Measurements from ENCODE around the gene IP6K2.
A peak's percentile ranks its signal among the peaks of the same experiment; 100 is the strongest.
"Not testable (repeated sequence)": the region's sequence is repeated elsewhere in the genome, so short reads cannot be mapped to it uniquely, and the experiment has no call there.

Gene IP6K2

DNA sequence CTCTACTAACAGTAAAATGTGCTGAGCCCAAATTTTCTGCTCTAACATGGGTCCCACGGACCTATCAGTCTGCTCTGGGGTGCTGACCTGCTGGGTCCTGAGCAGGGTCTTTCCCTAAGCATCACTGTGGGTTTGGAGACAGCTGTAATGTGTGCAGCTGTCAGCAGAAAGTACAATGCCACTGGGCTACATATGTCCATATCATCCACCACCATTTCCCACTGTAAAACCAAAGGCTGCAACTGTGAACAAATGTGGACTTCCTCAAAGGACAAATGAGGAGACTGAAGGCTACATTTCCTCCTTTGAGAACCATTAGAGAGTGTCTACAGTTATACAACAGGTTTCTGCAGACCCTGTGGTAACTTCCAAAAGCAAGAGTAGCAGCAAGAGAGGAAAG is 33.8 kb upstream of the IP6K2 start:
- no peak overlapping the region for H3K4me3 ChIP-seq (replicated peaks; ENCODE audit: low read depth, low read length)
- no peak for DNase-seq (ENCODE audit: low read depth)
- TF ChIP-seq, protein P1, sequence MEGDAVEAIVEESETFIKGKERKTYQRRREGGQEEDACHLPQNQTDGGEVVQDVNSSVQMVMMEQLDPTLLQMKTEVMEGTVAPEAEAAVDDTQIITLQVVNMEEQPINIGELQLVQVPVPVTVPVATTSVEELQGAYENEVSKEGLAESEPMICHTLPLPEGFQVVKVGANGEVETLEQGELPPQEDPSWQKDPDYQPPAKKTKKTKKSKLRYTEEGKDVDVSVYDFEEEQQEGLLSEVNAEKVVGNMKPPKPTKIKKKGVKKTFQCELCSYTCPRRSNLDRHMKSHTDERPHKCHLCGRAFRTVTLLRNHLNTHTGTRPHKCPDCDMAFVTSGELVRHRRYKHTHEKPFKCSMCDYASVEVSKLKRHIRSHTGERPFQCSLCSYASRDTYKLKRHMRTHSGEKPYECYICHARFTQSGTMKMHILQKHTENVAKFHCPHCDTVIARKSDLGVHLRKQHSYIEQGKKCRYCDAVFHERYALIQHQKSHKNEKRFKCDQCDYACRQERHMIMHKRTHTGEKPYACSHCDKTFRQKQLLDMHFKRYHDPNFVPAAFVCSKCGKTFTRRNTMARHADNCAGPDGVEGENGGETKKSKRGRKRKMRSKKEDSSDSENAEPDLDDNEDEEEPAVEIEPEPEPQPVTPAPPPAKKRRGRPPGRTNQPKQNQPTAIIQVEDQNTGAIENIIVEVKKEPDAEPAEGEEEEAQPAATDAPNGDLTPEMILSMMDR (IDR thresholded peaks at IDR 0.05; ENCODE audit: low read length, missing control alignments), result no peak

DNA sequence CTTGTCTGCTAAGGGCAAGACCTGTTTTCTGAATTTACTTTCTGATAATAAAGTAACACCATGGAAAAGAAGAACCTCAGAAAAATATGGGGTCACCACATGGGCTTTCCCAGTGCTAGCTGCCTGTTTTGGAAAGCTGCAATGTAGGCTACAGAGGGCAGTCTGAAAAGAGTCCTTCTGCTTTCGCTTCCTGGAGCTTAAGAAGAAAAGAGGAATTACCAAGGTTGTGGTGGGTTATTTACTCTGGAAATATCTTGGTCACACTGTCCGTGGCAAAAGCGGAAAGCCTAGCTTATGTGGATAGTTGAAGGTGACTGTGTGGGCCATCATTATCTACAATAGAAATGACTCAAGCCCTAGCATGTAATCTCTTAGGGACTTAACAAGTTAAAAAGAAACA is 31.7 kb upstream of the IP6K2 start:
- no peak for DNase-seq (ENCODE audit: low read depth)
- TF ChIP-seq, protein P1 (IDR thresholded peaks at IDR 0.05; ENCODE audit: low read length, missing control alignments), result no peak
- no peak overlapping the region for H3K4me3 ChIP-seq (replicated peaks; ENCODE audit: low read depth, low read length)

- no peak for DNase-seq (ENCODE audit: low read depth)
- TF ChIP-seq, protein P1 (IDR thresholded peaks at IDR 0.05; ENCODE audit: low read length, missing control alignments), result no peak
- no peak overlapping the region for H3K4me3 ChIP-seq (replicated peaks; ENCODE audit: low read depth, low read length)
Observed at GRCh38 chr3:48747706-48748105, 30.7 kb upstream of the IP6K2 start.

- H3K4me3 ChIP-seq (replicated peaks; ENCODE audit: low read depth, low read length), result no peak overlapping the region
- TF ChIP-seq, protein P1 (IDR thresholded peaks at IDR 0.05; ENCODE audit: low read length, missing control alignments), result no peak
- peak; percentile 64 for DNase-seq (ENCODE audit: low read depth)
Observed at GRCh38 chr3:48747015-48747615, 30.1 kb upstream of the IP6K2 start.

DNA sequence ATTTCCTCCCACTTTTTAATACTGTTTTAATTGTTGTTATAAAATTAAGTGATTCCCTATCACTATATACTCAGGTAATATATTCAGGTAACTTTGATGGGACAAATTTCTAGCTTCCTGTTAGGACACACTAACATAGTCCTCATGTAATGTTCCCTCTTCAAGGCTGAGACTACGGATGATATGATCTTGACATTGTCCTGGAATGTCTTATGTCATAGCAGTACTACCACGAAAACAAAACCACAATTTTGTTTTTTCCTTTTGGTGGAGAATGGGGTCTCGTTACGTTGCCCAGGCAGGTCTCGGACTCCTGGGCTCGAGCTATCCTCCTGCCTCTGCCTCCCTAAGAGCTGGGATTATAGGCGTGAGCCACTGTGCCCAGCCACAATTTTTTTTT is 26.8 kb upstream of the IP6K2 start:
- no peak for DNase-seq (ENCODE audit: low read depth)
- H3K4me3 ChIP-seq (replicated peaks; ENCODE audit: low read depth, low read length), result no peak overlapping the region
- TF ChIP-seq, protein P1 (IDR thresholded peaks at IDR 0.05; ENCODE audit: low read length, missing control alignments), result no peak

GRCh38 chr3:48741226-48741625 is 24.2 kb upstream of the IP6K2 start:
- DNase-seq (ENCODE audit: low read depth); H3K4me3 ChIP-seq (replicated peaks; ENCODE audit: low read depth, low read length): not testable (repeated sequence)

- DNase-seq (ENCODE audit: low read depth), result peak; percentile 89
- TF ChIP-seq, protein P1 (IDR thresholded peaks at IDR 0.05; ENCODE audit: low read length, missing control alignments), result peak; percentile 84
- H3K4me3 ChIP-seq (replicated peaks; ENCODE audit: low read depth, low read length), result peak overlapping the region; percentile 0
Observed at GRCh38 chr3:48739955-48740823, 23.2 kb upstream of the IP6K2 start.

Data from fibroblast of pulmonary artery (primary cell).